Breast epithelium (tissue), 4 donors: ENCODE measurements around the gene CDKL1. TPM values are rescaled to one million over a fixed set of nuclear protein-coding genes. Genes with fewer than 3 reads are reported as not detected.

Experiments
- DNase-seq, 2 donors: peaks; one replicate each; pipeline ENCODE4 v3.0.0-alpha.2; 2019; ENCODE audit warnings: low spot score in 2 of 2
- H3K27ac ChIP-seq, 2 donors: fragments of 200-600 bp; sonication (generic) in 1 of 2; one replicate each; pipeline ENCODE4 v1.5.1; 2016 to 2019; ENCODE audit warnings: mild to moderate bottlenecking in 1 of 2
- H3K27me3 ChIP-seq, 2 donors: fragments of 200-600 bp; sonication (generic) in 1 of 2; one replicate each; pipeline versions ENCODE4 v1.5.1 to v1.6.0; 2017 to 2019; ENCODE audit warnings: control low read depth in 1 of 2, mild to moderate bottlenecking in 1 of 2
- H3K36me3 ChIP-seq: fragments of 200-600 bp; one replicate; pipeline ENCODE4 v1.5.1; 2019
- H3K4me1 ChIP-seq, 2 donors: fragments of 200-600 bp; sonication (generic); one replicate each; pipeline ENCODE4 v1.5.1; 2016 to 2019; ENCODE audit warnings: control low read depth in 1 of 2
- H3K4me3 ChIP-seq, 3 donors: fragments of 200-600 bp; sonication (generic); 1 replicate in 2 of 3; 2 replicates in 1 of 3; pipeline ENCODE4 v1.5.1; 2016 to 2019; ENCODE audit warnings: mild to moderate bottlenecking in 3 of 3, moderate library complexity in 2 of 3
- H3K9me3 ChIP-seq, 2 donors: fragments of 200-600 bp; sonication (generic) in 1 of 2; one replicate each; pipeline ENCODE4 v1.5.1; 2016 to 2019; ENCODE audit warnings: control low read depth in 1 of 2
- CTCF ChIP-seq, 3 donors: fragments of 450-650 bp; IDR thresholded peaks; one replicate each; pipeline ENCODE4 v1.5.1; 2016 to 2017; ENCODE audit warnings: antibody characterized with exemption in 3 of 3, mild to moderate bottlenecking in 3 of 3, moderate library complexity in 3 of 3
- POLR2A ChIP-seq: fragments of 450-650 bp; IDR thresholded peaks from one replicate; pipeline ENCODE4 v1.6.1; 2016; ENCODE audit warnings: antibody characterized with exemption, mild to moderate bottlenecking, moderate library complexity
- POLR2AphosphoS5 ChIP-seq, 3 donors: sonication (generic); formaldehyde crosslinking; IDR thresholded peaks; one replicate each; pipeline ENCODE4 v1.6.1; 2017; ENCODE audit warnings: antibody characterized with exemption in 3 of 3
- intact Hi-C: fragments of 100-400 bp; cut with DNase I; formaldehyde crosslinking; loops from one replicate; pipeline ENCODE4 v1.15.1; 2023; ENCODE audit warnings: low total_unique reads
- total RNA-seq, 3 donors: library from RNA; depleted of rRNA; stranded (reverse); fragments of >200 nt; gene quantifications; one replicate each; pipeline ENCODE4 v1.1.0, GENCODE V29; 2016

The CDKL1 gene
- total RNA-seq, 3 donors from 2014 or later, result 9.2 to 23.4 (median 10.5) TPM

GRCh38 chr14:50381008-50381407 is 15.7 kb downstream of the CDKL1 start:
- H3K27me3 ChIP-seq, result no peaks in the 10 kb centered on the region
- no peaks in the 10 kb centered on the region for H3K36me3 ChIP-seq
- H3K27ac ChIP-seq, result no peak overlapping the region
- TF ChIP-seq POLR2A (no peak), CTCF (IDR thresholded peaks at IDR 0.05) (no peak), POLR2AphosphoS5 (IDR thresholded peaks at IDR 0.05) (no peak)
- intact Hi-C loops, result no loop called here
- H3K4me3 ChIP-seq, result no peak overlapping the region
- H3K9me3 ChIP-seq, result no peaks in the 10 kb centered on the region
- H3K4me1 ChIP-seq, result no peaks in the 10 kb centered on the region
- DNase-seq, result no peak

- Histone ChIP-seq H3K4me1 (no peaks in the 10 kb centered on the region), H3K27me3 (no peaks in the 10 kb centered on the region), H3K4me3 (no peak overlapping the region), H3K9me3 (no peaks in the 10 kb centered on the region), H3K27ac (no peak overlapping the region), H3K36me3 (no peaks in the 10 kb centered on the region)
- TF ChIP-seq POLR2AphosphoS5 (IDR thresholded peaks at IDR 0.05) (no peak), POLR2A (no peak), CTCF (IDR thresholded peaks at IDR 0.05) (no peak)
- no peak for DNase-seq
- intact Hi-C loops, result no loop called here
These were observed 16.2 kb downstream of the CDKL1 start for GRCh38 chr14:50380455-50380854.

GRCh38 chr14:50379563-50379962 is 17.1 kb downstream of the CDKL1 start:
- Histone ChIP-seq H3K36me3 (no peaks in the 10 kb centered on the region), H3K9me3 (no peaks in the 10 kb centered on the region), H3K27ac (no peak overlapping the region), H3K27me3 (no peaks in the 10 kb centered on the region), H3K4me1 (no peaks in the 10 kb centered on the region), H3K4me3 (no peak overlapping the region)
- no peak for TF ChIP-seq CTCF (IDR thresholded peaks at IDR 0.05)
- no peak for TF ChIP-seq POLR2AphosphoS5 (IDR thresholded peaks at IDR 0.05)
- TF ChIP-seq POLR2A, result no peak
- DNase-seq, result no peak
- intact Hi-C loops, result no loop called here

GRCh38 chr14:50377550-50378085 is 19.1 kb downstream of the CDKL1 start:
- no peak overlapping the region for H3K4me3 ChIP-seq
- H3K9me3 ChIP-seq, result no peaks in the 10 kb centered on the region
- H3K4me1 ChIP-seq, result no peaks in the 10 kb centered on the region
- H3K27me3 ChIP-seq, result no peaks in the 10 kb centered on the region
- DNase-seq, result no peak
- H3K36me3 ChIP-seq, result no peaks in the 10 kb centered on the region
- TF ChIP-seq CTCF (IDR thresholded peaks at IDR 0.05) (no peak), POLR2AphosphoS5 (IDR thresholded peaks at IDR 0.05) (no peak), POLR2A (no peak)
- intact Hi-C loops, result no loop called here
- H3K27ac ChIP-seq, result no peak overlapping the region

GRCh38 chr14:50375760-50376159 is 20.9 kb downstream of the CDKL1 start:
- no peaks in the 10 kb centered on the region for H3K4me1 ChIP-seq
- no peak overlapping the region for H3K4me3 ChIP-seq
- no peaks in the 10 kb centered on the region for H3K36me3 ChIP-seq
- H3K27me3 ChIP-seq, result no peaks in the 10 kb centered on the region
- DNase-seq, result no peak
- intact Hi-C loops, result no loop called here
- H3K27ac ChIP-seq, result no peak overlapping the region
- H3K9me3 ChIP-seq, result no peaks in the 10 kb centered on the region
- no peak for TF ChIP-seq POLR2AphosphoS5 (IDR thresholded peaks at IDR 0.05)
- no peak for TF ChIP-seq POLR2A

GRCh38 chr14:50373959-50374358 is 22.7 kb downstream of the CDKL1 start:
- no peaks in the 10 kb centered on the region for H3K27me3 ChIP-seq
- TF ChIP-seq POLR2A (no peak), POLR2AphosphoS5 (IDR thresholded peaks at IDR 0.05) (no peak), CTCF (IDR thresholded peaks at IDR 0.05) (no peak)
- H3K4me1 ChIP-seq, result no peaks in the 10 kb centered on the region
- H3K4me3 ChIP-seq, result no peak overlapping the region
- H3K9me3 ChIP-seq, result no peaks in the 10 kb centered on the region
- intact Hi-C loops, result no loop called here
- H3K36me3 ChIP-seq, result no peaks in the 10 kb centered on the region
- DNase-seq, result no peak
- no peak overlapping the region for H3K27ac ChIP-seq
